Esophagus (tissue), 2 donors: ENCODE data around the gene DYNC1LI1. TPM values are rescaled to one million over a fixed set of nuclear protein-coding genes. Genes with fewer than 3 reads are reported as not detected.
"Not testable (repeated sequence)": the region's sequence is repeated elsewhere in the genome, so short reads cannot be mapped to it uniquely, and the experiment has no call there.

Experiments
- H3K27ac ChIP-seq, 2 donors: one replicate each; pipeline ENCODE4 v1.5.1; 2013; ENCODE audit warnings: low read depth in 2 of 2, mild to moderate bottlenecking in 2 of 2, inconsistent platforms in 1 of 2, low read length in 1 of 2, moderate library complexity in 1 of 2
- H3K27me3 ChIP-seq, 2 donors: one replicate each; pipeline ENCODE4 v1.6.1; 2013; ENCODE audit warnings: low read length in 2 of 2, control low read depth in 1 of 2, mild to moderate bottlenecking in 1 of 2; ENCODE audit not compliant: insufficient read depth in 2 of 2, control insufficient read depth in 1 of 2
- H3K36me3 ChIP-seq, 2 donors: one replicate each; pipeline ENCODE4 v1.6.1; 2013; ENCODE audit warnings: low read length in 1 of 2; ENCODE audit not compliant: control insufficient read depth in 2 of 2, insufficient read depth in 2 of 2
- H3K4me1 ChIP-seq, 2 donors: one replicate each; pipeline ENCODE4 v1.6.1; 2013; ENCODE audit warnings: low read length in 1 of 2; ENCODE audit not compliant: control insufficient read depth in 2 of 2, insufficient read depth in 2 of 2
- H3K4me3 ChIP-seq, 2 donors: one replicate each; pipeline ENCODE4 v1.5.1; 2013; ENCODE audit warnings: low read length in 2 of 2, mild to moderate bottlenecking in 2 of 2, low read depth in 1 of 2, moderate library complexity in 1 of 2
- H3K9me3 ChIP-seq, 2 donors: one replicate each; pipeline ENCODE4 v1.6.1; 2013; ENCODE audit warnings: mild to moderate bottlenecking in 2 of 2, low read depth in 1 of 2, low read length in 1 of 2, moderate library complexity in 1 of 2; ENCODE audit not compliant: control insufficient read depth in 2 of 2, insufficient read depth in 1 of 2
- WGBS, 2 donors: extraction: QIAGEN DNeasy Blood & Tissue Kit; methylation state at CpG; one replicate each; pipeline ENCODE4 v1.1.7; 2013; 5-methylcytosine and 5-hydroxymethylcytosine counted together
- polyA plus RNA-seq, 2 donors: library from polyadenylated mRNA; stranded (reverse); fragments of 200-250 nt; gene quantifications; one replicate each; pipeline ENCODE4 v1.2.3, GENCODE V29; 2013
- donor health status: healthy with polysubstance abuse.
- donor health status: Bipolar disorder and iron deficiency.

Gene DYNC1LI1
- polyA plus RNA-seq, 2 donors: 7.9 to 15.7 TPM

DNA sequence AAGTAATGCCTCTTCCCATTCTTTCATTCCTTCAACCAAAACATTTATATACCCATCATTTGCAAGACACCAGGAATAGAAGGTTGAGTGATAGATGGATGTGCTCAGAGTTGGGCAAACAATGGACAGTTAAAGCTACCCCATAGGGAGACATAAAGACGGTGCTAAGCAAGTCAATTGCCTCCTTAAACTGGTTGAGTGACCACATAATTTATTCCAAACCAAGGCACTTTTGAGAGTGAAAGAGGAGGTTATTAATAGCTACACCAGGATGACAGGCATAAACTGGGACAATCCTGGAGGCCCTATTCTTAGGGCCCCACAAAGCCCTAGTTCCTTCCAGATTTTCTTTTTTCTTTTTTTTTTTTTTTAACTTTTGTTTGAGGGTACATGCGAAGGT lies 21.4 kb upstream of the DYNC1LI1 start:
- 91 to 93% methylated on average over 2 of the region's 2 CpGs for whole genome bisulfite sequencing, 2 donors
- no peak overlapping the region for H3K4me3 ChIP-seq
- no peak overlapping the region for H3K27ac ChIP-seq
- H3K27me3 ChIP-seq: no peaks in the 10 kb centered on the region
- H3K4me1 ChIP-seq: no peaks in the 10 kb centered on the region
- H3K9me3 ChIP-seq: no peaks in the 10 kb centered on the region
- no peaks in the 10 kb centered on the region for H3K36me3 ChIP-seq

GRCh38 chr3:32591186-32591585 lies 20.5 kb upstream of the DYNC1LI1 start:
- Histone ChIP-seq H3K4me1 (no peaks in the 10 kb centered on the region), H3K27me3 (no peaks in the 10 kb centered on the region), H3K9me3 (no peaks in the 10 kb centered on the region), H3K27ac (no peak overlapping the region), H3K4me3 (no peak overlapping the region), H3K36me3 (no peaks in the 10 kb centered on the region)
- WGBS, 2 donors: 95 to 97% methylated on average over 4 of the region's 4 CpGs

- 92 to 94% methylated on average over 3 of the region's 3 CpGs for WGBS, 2 donors
- H3K9me3 ChIP-seq: no peaks in the 10 kb centered on the region
- H3K36me3 ChIP-seq: no peaks in the 10 kb centered on the region
Observed at GRCh38 chr3:32586356-32586755, 15.7 kb upstream of the DYNC1LI1 start.

GRCh38 chr3:32584660-32585059 lies 14.0 kb upstream of the DYNC1LI1 start:
- H3K9me3 ChIP-seq: no peaks in the 10 kb centered on the region
- H3K4me1 ChIP-seq: no peaks in the 10 kb centered on the region
- no peak overlapping the region for H3K27ac ChIP-seq
- H3K36me3 ChIP-seq: no peaks in the 10 kb centered on the region
- WGBS, 2 donors: 32 to 40% methylated on average over 1 of the region's 1 CpG
- H3K4me3 ChIP-seq: no peak overlapping the region
- no peaks in the 10 kb centered on the region for H3K27me3 ChIP-seq

More at GRCh38 chr3:32586356-32586755, 15.7 kb upstream of the DYNC1LI1 start:
- H3K4me3 ChIP-seq: no peak overlapping the region
- H3K27me3 ChIP-seq: no peaks in the 10 kb centered on the region
- no peak overlapping the region for H3K27ac ChIP-seq
- no peaks in the 10 kb centered on the region for H3K4me1 ChIP-seq

GRCh38 chr3:32583708-32584107 lies 13.1 kb upstream of the DYNC1LI1 start:
- no peaks in the 10 kb centered on the region for H3K27me3 ChIP-seq
- no peaks in the 10 kb centered on the region for H3K36me3 ChIP-seq
- peaks cover 0 to 2% of the 10 kb centered on the region in 2 donors for H3K9me3 ChIP-seq
- WGBS, 2 donors: 82 to 89% methylated on average over 3 of the region's 3 CpGs
- no peak overlapping the region for H3K4me3 ChIP-seq
- H3K4me1 ChIP-seq: no peaks in the 10 kb centered on the region
- H3K27ac ChIP-seq: no peak overlapping the region

DNA sequence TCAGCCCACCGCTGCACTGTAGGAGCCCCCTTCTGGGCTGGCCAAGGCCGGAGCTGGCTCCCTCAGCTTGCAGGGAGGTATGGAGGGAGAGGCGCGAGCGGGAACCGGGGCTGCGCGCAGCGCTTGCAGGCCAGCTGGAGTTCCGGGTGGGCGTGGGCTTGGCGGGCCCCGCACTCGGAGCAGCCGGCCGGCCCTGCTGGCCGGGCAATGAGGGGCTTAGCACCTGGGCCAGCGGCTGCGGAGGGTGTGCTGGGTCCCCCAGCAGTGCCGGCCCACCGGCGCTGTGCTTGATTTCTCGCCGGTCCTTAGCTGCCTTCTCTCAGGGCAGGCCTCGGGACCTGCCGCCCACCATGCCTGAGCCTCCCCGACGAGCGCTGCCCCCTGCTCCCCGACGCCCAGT lies 8.0 kb upstream of the DYNC1LI1 start:
- H3K27me3 ChIP-seq, H3K4me1 ChIP-seq, H3K27ac ChIP-seq, H3K4me3 ChIP-seq, H3K9me3 ChIP-seq, H3K36me3 ChIP-seq: not testable (repeated sequence)
- WGBS, 2 donors: 97 to 98% methylated on average over 30 to 31 of the region's 31 CpGs

- no peaks in the 10 kb centered on the region for H3K36me3 ChIP-seq
- no peak overlapping the region for H3K4me3 ChIP-seq
Observed at GRCh38 chr3:32577581-32578556, 7.2 kb upstream of the DYNC1LI1 start.

GRCh38 chr3:32577174-32577573 lies 6.5 kb upstream of the DYNC1LI1 start:
- 53 to 57% methylated on average over 2 of the region's 2 CpGs for WGBS, 2 donors

More at GRCh38 chr3:32577581-32578556, 7.2 kb upstream of the DYNC1LI1 start:
- H3K27ac ChIP-seq: peak overlapping the region; percentile 3 to 26
- peaks cover 0 to 2% of the 10 kb centered on the region in 2 donors for H3K9me3 ChIP-seq
- H3K27me3 ChIP-seq: no peaks in the 10 kb centered on the region
- H3K4me1 ChIP-seq: no peaks in the 10 kb centered on the region
- WGBS, 2 donors: 26 to 37% methylated on average over 9 of the region's 9 CpGs

GRCh38 chr3:32575451-32576113 lies 4.9 kb upstream of the DYNC1LI1 start:
- 93 to 96% methylated on average over 2 of the region's 2 CpGs for WGBS, 2 donors

More at GRCh38 chr3:32577174-32577573, 6.5 kb upstream of the DYNC1LI1 start:
- Histone ChIP-seq H3K9me3 (peaks cover 0 to 2% of the 10 kb centered on the region in 2 donors), H3K27me3 (no peaks in the 10 kb centered on the region), H3K4me3 (no peak overlapping the region), H3K27ac (peak overlapping the region in 1 of 2 donors; percentile 26), H3K36me3 (no peaks in the 10 kb centered on the region), H3K4me1 (no peaks in the 10 kb centered on the region)

More at GRCh38 chr3:32575451-32576113, 4.9 kb upstream of the DYNC1LI1 start:
- H3K36me3 ChIP-seq: no peaks in the 10 kb centered on the region
- no peak overlapping the region for H3K27ac ChIP-seq
- no peak overlapping the region for H3K4me3 ChIP-seq
- H3K27me3 ChIP-seq: no peaks in the 10 kb centered on the region
- no peaks in the 10 kb centered on the region for H3K4me1 ChIP-seq
- H3K9me3 ChIP-seq: peaks cover 0 to 2% of the 10 kb centered on the region in 2 donors
